Kidney (tissue), 2 donors: ENCODE data around the gene DDX41. TPM values are rescaled to one million over a fixed set of nuclear protein-coding genes. Genes with fewer than 3 reads are reported as not detected.

Experiments used
- polyA plus RNA-seq: library from polyadenylated mRNA; stranded (reverse); fragments of 350-450 nt; fragmentation: Illumina TruSeq; extraction: RNeasy Lipid Tissue Mini Kit (QIAGEN cat#74804); gene quantifications from one replicate; pipeline ENCODE4 v1.2.3, GENCODE V29; 2014; ENCODE audit warnings: low read depth, low replicate concordance; ENCODE audit not compliant: insufficient read depth
- total RNA-seq: library from RNA; stranded (reverse); fragmentation: NEBNext Ultra II Directional; extraction: Animal tissue kit (Norgen Biotek cat#: 25700); gene quantifications from one replicate; pipeline ENCODE4 v1.2.1, GENCODE V29; 2021
- donor health status: DM: yes; HTN: yes; CAD: no.

DDX41 gene
- total and polyA plus RNA-seq, 2 donors from 2014 or later, result 86.7 to 97.3 TPM

Other genes starting within 250 kb of the DDX41 start
- 25.0 TPM for gene RAB24, start 213.2 kb downstream of the DDX41 start, total RNA-seq
- gene RAB24, start 213.2 kb downstream of the DDX41 start, polyA plus RNA-seq, result 77.6 TPM
- 90.8 TPM for gene PRELID1, start 213.2 kb downstream of the DDX41 start, total RNA-seq
- gene PRELID1, start 213.2 kb downstream of the DDX41 start, polyA plus RNA-seq, result 351 TPM
- gene MXD3, start 205.1 kb downstream of the DDX41 start, total RNA-seq, result 6.6 TPM
- gene MXD3, start 205.1 kb downstream of the DDX41 start, polyA plus RNA-seq, result 4.9 TPM
- gene LMAN2, start 165.3 kb downstream of the DDX41 start, total RNA-seq, result 137 TPM
- gene LMAN2, start 165.3 kb downstream of the DDX41 start, polyA plus RNA-seq, result 190 TPM
- 28.4 TPM for gene RGS14, start 159.0 kb downstream of the DDX41 start, total RNA-seq
- 56.3 TPM for gene RGS14, start 159.0 kb downstream of the DDX41 start, polyA plus RNA-seq
- 0.91 TPM for gene SLC34A1, start 132.5 kb downstream of the DDX41 start, total RNA-seq
- 211 TPM for gene SLC34A1, start 132.5 kb downstream of the DDX41 start, polyA plus RNA-seq
- not detected for gene PFN3, start 116.3 kb downstream of the DDX41 start, total RNA-seq
- not detected for gene PFN3, start 116.3 kb downstream of the DDX41 start, polyA plus RNA-seq
- 4.2 TPM for gene F12, start 107.4 kb downstream of the DDX41 start, total RNA-seq
- gene F12, start 107.4 kb downstream of the DDX41 start, polyA plus RNA-seq, result 3.1 TPM
- gene GRK6, start 90.3 kb downstream of the DDX41 start, total RNA-seq, result 37.8 TPM
- gene GRK6, start 90.3 kb downstream of the DDX41 start, polyA plus RNA-seq, result 9.6 TPM
- gene PRR7, start 70.1 kb downstream of the DDX41 start, total RNA-seq, result 5.5 TPM
- gene PRR7, start 70.1 kb downstream of the DDX41 start, polyA plus RNA-seq, result 1.6 TPM
- 64.2 TPM for gene DBN1, start 43.3 kb downstream of the DDX41 start, total RNA-seq
- gene DBN1, start 43.3 kb downstream of the DDX41 start, polyA plus RNA-seq, result 56.5 TPM
- gene PDLIM7, start 19.4 kb downstream of the DDX41 start, total RNA-seq, result 89.7 TPM
- gene PDLIM7, start 19.4 kb downstream of the DDX41 start, polyA plus RNA-seq, result 46.4 TPM
- 18.6 TPM for gene DOK3, start 7.1 kb downstream of the DDX41 start, total RNA-seq
- 1.9 TPM for gene DOK3, start 7.1 kb downstream of the DDX41 start, polyA plus RNA-seq
- gene FAM193B, start 37.6 kb upstream of the DDX41 start, total RNA-seq, result 77.8 TPM
- 61.0 TPM for gene FAM193B, start 37.6 kb upstream of the DDX41 start, polyA plus RNA-seq
- gene TMED9, start 75.2 kb upstream of the DDX41 start, total RNA-seq, result 168 TPM
- 214 TPM for gene TMED9, start 75.2 kb upstream of the DDX41 start, polyA plus RNA-seq
- gene B4GALT7, start 83.2 kb upstream of the DDX41 start, total RNA-seq, result 30.7 TPM
- gene B4GALT7, start 83.2 kb upstream of the DDX41 start, polyA plus RNA-seq, result 42.6 TPM